ENCODE data around the gene DHX30. TPM values are rescaled to one million over a fixed set of nuclear protein-coding genes. Genes with fewer than 3 reads are reported as not detected.
"Not testable (repeated sequence)": the region's sequence is repeated elsewhere in the genome, so short reads cannot be mapped to it uniquely, and the experiment has no call there.

DHX30 gene
- total RNA-seq, 1 experiment from 2014 or later = 75.4 TPM

GRCh38 chr3:47884603-47885002 lies 81.7 kb downstream of the DHX30 start:
- H3K27me3 Mint-ChIP-seq (ENCODE audit: unreplicated experiment) = no peaks in the 10 kb centered on the region
- H3K4me1 Mint-ChIP-seq (ENCODE audit: low read depth, unreplicated experiment) = no peaks in the 10 kb centered on the region
- no peak overlapping the region for H3K27ac Mint-ChIP-seq (ENCODE audit: unreplicated experiment)
- no peak for TF ChIP-seq CTCF (IDR thresholded peaks at IDR 0.05; ENCODE audit: unreplicated experiment)
- peaks cover 11% of the 10 kb centered on the region for H3K36me3 Mint-ChIP-seq (ENCODE audit: insufficient read depth, unreplicated experiment)
- no peak overlapping the region for H3K4me3 Mint-ChIP-seq (ENCODE audit: low read depth, unreplicated experiment)
- CTCF ChIA-PET = no interaction called here
- DNase-seq = no peak
- intact Hi-C loops (cut with micrococcal nuclease; ENCODE audit: unreplicated experiment) = no loop called here
- no peaks in the 10 kb centered on the region for H3K9me3 Mint-ChIP-seq (ENCODE audit: low read depth, unreplicated experiment)
- BruUV-seq (replicated peaks) = no TSS peak

GRCh38 chr3:47885168-47885567 lies 82.2 kb downstream of the DHX30 start:
- Mint-ChIP-seq H3K4me1 (ENCODE audit: low read depth, unreplicated experiment) (no peaks in the 10 kb centered on the region), H3K27me3 (ENCODE audit: unreplicated experiment) (no peaks in the 10 kb centered on the region), H3K36me3 (ENCODE audit: insufficient read depth, unreplicated experiment) (peaks cover 13% of the 10 kb centered on the region), H3K4me3 (ENCODE audit: low read depth, unreplicated experiment) (no peak overlapping the region), H3K27ac (ENCODE audit: unreplicated experiment) (no peak overlapping the region), H3K9me3 (ENCODE audit: low read depth, unreplicated experiment) (no peaks in the 10 kb centered on the region)
- CTCF ChIA-PET = no interaction called here
- intact Hi-C loops (cut with micrococcal nuclease; ENCODE audit: unreplicated experiment) = no loop called here
- no peak for DNase-seq
- no peak for TF ChIP-seq CTCF (IDR thresholded peaks at IDR 0.05; ENCODE audit: unreplicated experiment)
- no TSS peak for BruUV-seq (replicated peaks)

- peaks cover 12% of the 10 kb centered on the region for H3K36me3 Mint-ChIP-seq (ENCODE audit: insufficient read depth, unreplicated experiment)
These were observed 85.1 kb downstream of the DHX30 start for GRCh38 chr3:47887991-47888390.

DNA sequence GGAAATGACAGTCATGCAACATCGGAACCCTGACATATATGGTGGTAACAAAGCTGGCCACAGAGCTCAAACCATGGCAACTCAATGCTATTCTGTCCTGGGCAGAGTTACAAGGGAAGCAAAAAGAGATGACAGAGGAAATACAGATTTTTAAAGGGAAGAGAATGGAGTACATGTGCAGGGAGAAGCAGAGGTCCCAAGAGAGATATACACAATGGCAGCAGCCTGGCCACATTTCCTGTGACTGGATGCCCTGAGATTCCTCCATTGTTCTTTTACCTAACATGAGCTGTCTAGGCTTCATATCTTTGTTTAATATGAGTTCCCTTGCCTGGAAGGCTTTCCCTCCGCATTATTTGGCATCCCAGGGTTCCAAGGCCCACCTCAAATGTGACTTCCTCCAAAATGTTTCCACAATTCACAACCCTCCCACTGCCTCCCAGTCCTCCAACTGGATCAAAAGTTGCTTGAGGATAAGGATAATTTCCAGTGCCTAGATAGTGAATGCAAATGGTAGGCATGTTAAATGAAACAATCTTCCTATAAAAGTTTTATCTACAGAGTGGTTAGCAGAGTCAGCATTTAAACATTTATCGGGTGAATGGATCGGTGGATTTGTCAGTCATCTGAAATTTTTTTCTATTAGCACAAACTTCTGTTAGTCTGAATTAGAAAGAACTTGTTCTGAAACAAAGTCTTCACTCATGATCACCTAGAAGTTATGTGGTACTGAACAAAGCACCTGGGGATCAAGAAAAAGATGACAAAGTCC lies 86.2 kb downstream of the DHX30 start:
- H3K27me3 Mint-ChIP-seq (ENCODE audit: unreplicated experiment) = no peaks in the 10 kb centered on the region
- H3K36me3 Mint-ChIP-seq (ENCODE audit: insufficient read depth, unreplicated experiment) = peaks cover 5% of the 10 kb centered on the region
- H3K4me3 Mint-ChIP-seq (ENCODE audit: low read depth, unreplicated experiment) = no peak overlapping the region
- H3K4me1 Mint-ChIP-seq (ENCODE audit: low read depth, unreplicated experiment) = no peaks in the 10 kb centered on the region
- DNase-seq = no peak
- H3K27ac Mint-ChIP-seq (ENCODE audit: unreplicated experiment) = no peak overlapping the region
- no TSS peak for BruUV-seq (replicated peaks)
- TF ChIP-seq CTCF (IDR thresholded peaks at IDR 0.05; ENCODE audit: unreplicated experiment) = no peak
- intact Hi-C loops (cut with micrococcal nuclease; ENCODE audit: unreplicated experiment) = no loop called here
- CTCF ChIA-PET = interaction anchor here (0.6 kb wide), 1 partner anchor 11 kb away, joined by 4 read pairs; no protein-coding TSS in a partner anchor
- no peaks in the 10 kb centered on the region for H3K9me3 Mint-ChIP-seq (ENCODE audit: low read depth, unreplicated experiment)

More at GRCh38 chr3:47887991-47888390, 85.1 kb downstream of the DHX30 start:
- CTCF ChIA-PET; H3K4me3 Mint-ChIP-seq (ENCODE audit: low read depth, unreplicated experiment); H3K27ac Mint-ChIP-seq (ENCODE audit: unreplicated experiment); intact Hi-C loops (cut with micrococcal nuclease; ENCODE audit: unreplicated experiment); H3K9me3 Mint-ChIP-seq (ENCODE audit: low read depth, unreplicated experiment); H3K4me1 Mint-ChIP-seq (ENCODE audit: low read depth, unreplicated experiment); H3K27me3 Mint-ChIP-seq (ENCODE audit: unreplicated experiment); BruUV-seq (replicated peaks); DNase-seq: not testable (repeated sequence)

All from Calu3 (cell line).